Panc1 (cell line): ENCODE results near the gene SMYD5. TPM values are rescaled to one million over a fixed set of nuclear protein-coding genes. Genes with fewer than 3 reads are reported as not detected.

ENCODE experiments used
- ATAC-seq: fragments of 200-7000 bp; cut with Tn5 transposase; 2 replicates; pipeline ENCODE4 v1.9.1; 2020; ENCODE audit warnings: mild to moderate bottlenecking, moderate library complexity
- BruUV-seq: library from RNA; stranded (reverse); fragments of 400-500 nt; replicated peaks from 2 replicates; lab custom pipeline; 2021; lab: Mats Ljungman, UMichigan
- CTCF ChIA-PET: fragments of 300-600 bp; sonication (Branson Sonifier 250); formaldehyde crosslinking; loops from one replicate; lab custom pipeline; 2022; ENCODE audit warnings: antibody characterized with exemption; lab: Charles Lee
- POLR2A ChIA-PET: fragments of 300-600 bp; sonication (Branson Sonifier 250); formaldehyde crosslinking; loops from one replicate; lab custom pipeline; 2022; ENCODE audit warnings: antibody characterized with exemption; lab: Charles Lee
- DNase-seq: peaks from one replicate; pipeline ENCODE4 v3.0.0-alpha.2; 2010; ENCODE audit warnings: low read depth, low spot score
- H3K27ac ChIP-seq: 2 replicates; pipeline ENCODE4 v1.5.1; 2011; ENCODE audit warnings: mild to moderate bottlenecking, low read length, inconsistent platforms
- H3K27me3 ChIP-seq: fragments of 200-500 bp; sonication (Bioruptor generic); 2 replicates; pipeline ENCODE4 v1.6.0; 2014; ENCODE audit warnings: low read length, inconsistent platforms; ENCODE audit not compliant: control insufficient read depth, insufficient read depth
- H3K36me3 ChIP-seq: fragments of 200-500 bp; sonication (Bioruptor generic); 2 replicates; pipeline ENCODE4 v1.5.1; 2014; ENCODE audit warnings: inconsistent platforms, mild to moderate bottlenecking, low read length, moderate library complexity; ENCODE audit not compliant: control insufficient read depth, insufficient read depth
- H3K4me1 ChIP-seq: 2 replicates; pipeline ENCODE4 v1.5.1; 2011; ENCODE audit warnings: inconsistent platforms, mild to moderate bottlenecking, low read length, moderate library complexity; ENCODE audit not compliant: control insufficient read depth, insufficient read depth
- H3K4me3 ChIP-seq, 2 experiments: 2 replicates each; pipeline ENCODE4 v1.5.1; 2011 to 2012; ENCODE audit warnings: low read depth in 2 of 2, low read length in 2 of 2, mild to moderate bottlenecking in 2 of 2, inconsistent platforms in 1 of 2, moderate library complexity in 1 of 2
- H3K9me3 ChIP-seq: fragments of 200-500 bp; sonication (Bioruptor generic); 2 replicates; pipeline ENCODE4 v1.5.1; 2014; ENCODE audit warnings: low read depth, mild to moderate bottlenecking, inconsistent platforms, low read length, moderate library complexity; ENCODE audit not compliant: control insufficient read depth, insufficient read depth
- POLR2AphosphoS5 ChIP-seq: IDR thresholded peaks from 2 replicates; pipeline ENCODE4 v1.6.1; 2012; ENCODE audit warnings: mild to moderate bottlenecking, low read depth, low read length, moderate library complexity
- SIN3A ChIP-seq: IDR thresholded peaks from 2 replicates; pipeline ENCODE4 v1.6.1; 2012; ENCODE audit warnings: low read depth, mild to moderate bottlenecking, low read length, moderate library complexity, borderline replicate concordance; ENCODE audit not compliant: insufficient read depth
- TCF7L2 ChIP-seq: IDR thresholded peaks from 2 replicates; pipeline ENCODE4 v1.6.1; 2011; ENCODE audit warnings: mild to moderate bottlenecking, low read depth, low read length, inconsistent platforms
- in situ Hi-C: cut with HindIII; loops from 2 replicates; pipeline ENCODE4 v1.10.0; 2016; ENCODE audit warnings: low sequenced_read_pairs, low pct_unique_long_range_greater_than_20kb
- intact Hi-C: fragments of 100-400 bp; cut with micrococcal nuclease; formaldehyde crosslinking; loops from one replicate; pipeline ENCODE4 v1.10.0; 2022; ENCODE audit not compliant: unreplicated experiment
- total RNA-seq: library from RNA; stranded (reverse); gene quantifications from one replicate; pipeline ENCODE4 v1.2.1, GENCODE V29; 2021; ENCODE audit not compliant: unreplicated experiment
- TF ChIP-seq, protein P1 (sequence below), 2 experiments: IDR thresholded peaks; 2 replicates each; pipeline ENCODE4 v1.6.1; 2011 to 2012; ENCODE audit warnings: low read depth in 2 of 2, control low read depth in 1 of 2, low read length in 1 of 2, mild to moderate bottlenecking in 1 of 2, moderate library complexity in 1 of 2; ENCODE audit not compliant: insufficient read depth in 1 of 2
- TF ChIP-seq, protein P2 (sequence below): fragments of 450-650 bp; IDR thresholded peaks from 2 replicates; pipeline ENCODE4 v1.5.1; 2017; ENCODE audit warnings: mild to moderate bottlenecking

The SMYD5 gene
- total RNA-seq, 1 experiment from 2014 or later = 37.6 TPM

DNA sequence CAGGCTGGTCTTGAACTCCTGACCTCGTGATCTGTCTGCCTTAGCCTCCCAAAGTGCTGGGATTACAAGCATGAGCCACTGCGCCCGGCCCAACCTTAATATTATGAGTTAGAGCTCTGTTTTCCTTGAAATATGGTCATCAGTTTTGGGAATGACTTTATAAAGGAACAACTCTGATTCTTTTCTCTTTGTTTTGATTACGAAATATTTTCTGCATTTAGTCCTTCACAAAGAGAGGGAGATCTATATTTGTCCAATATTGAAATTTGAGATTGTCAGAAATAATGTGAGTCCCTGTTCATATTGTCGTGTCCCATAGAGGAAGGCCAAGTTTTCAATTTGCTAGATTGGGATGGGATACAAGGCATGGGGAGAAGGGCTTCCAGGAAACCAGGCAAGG is 3.1 kb downstream of the SMYD5 start:
- POLR2A ChIA-PET = no interaction called here

GRCh38 chr2:73217826-73218225 is 3.8 kb downstream of the SMYD5 start:
- TF ChIP-seq TCF7L2 (no peak), POLR2AphosphoS5 (no peak), SIN3A (no peak)
- TF ChIP-seq, protein P1, sequence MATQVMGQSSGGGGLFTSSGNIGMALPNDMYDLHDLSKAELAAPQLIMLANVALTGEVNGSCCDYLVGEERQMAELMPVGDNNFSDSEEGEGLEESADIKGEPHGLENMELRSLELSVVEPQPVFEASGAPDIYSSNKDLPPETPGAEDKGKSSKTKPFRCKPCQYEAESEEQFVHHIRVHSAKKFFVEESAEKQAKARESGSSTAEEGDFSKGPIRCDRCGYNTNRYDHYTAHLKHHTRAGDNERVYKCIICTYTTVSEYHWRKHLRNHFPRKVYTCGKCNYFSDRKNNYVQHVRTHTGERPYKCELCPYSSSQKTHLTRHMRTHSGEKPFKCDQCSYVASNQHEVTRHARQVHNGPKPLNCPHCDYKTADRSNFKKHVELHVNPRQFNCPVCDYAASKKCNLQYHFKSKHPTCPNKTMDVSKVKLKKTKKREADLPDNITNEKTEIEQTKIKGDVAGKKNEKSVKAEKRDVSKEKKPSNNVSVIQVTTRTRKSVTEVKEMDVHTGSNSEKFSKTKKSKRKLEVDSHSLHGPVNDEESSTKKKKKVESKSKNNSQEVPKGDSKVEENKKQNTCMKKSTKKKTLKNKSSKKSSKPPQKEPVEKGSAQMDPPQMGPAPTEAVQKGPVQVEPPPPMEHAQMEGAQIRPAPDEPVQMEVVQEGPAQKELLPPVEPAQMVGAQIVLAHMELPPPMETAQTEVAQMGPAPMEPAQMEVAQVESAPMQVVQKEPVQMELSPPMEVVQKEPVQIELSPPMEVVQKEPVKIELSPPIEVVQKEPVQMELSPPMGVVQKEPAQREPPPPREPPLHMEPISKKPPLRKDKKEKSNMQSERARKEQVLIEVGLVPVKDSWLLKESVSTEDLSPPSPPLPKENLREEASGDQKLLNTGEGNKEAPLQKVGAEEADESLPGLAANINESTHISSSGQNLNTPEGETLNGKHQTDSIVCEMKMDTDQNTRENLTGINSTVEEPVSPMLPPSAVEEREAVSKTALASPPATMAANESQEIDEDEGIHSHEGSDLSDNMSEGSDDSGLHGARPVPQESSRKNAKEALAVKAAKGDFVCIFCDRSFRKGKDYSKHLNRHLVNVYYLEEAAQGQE (IDR thresholded peaks at IDR 0.05; ENCODE audit: insufficient read depth in 1 of 2, low read depth in 2 of 2, low read length in 1 of 2) = no peak
- TF ChIP-seq, protein P2, sequence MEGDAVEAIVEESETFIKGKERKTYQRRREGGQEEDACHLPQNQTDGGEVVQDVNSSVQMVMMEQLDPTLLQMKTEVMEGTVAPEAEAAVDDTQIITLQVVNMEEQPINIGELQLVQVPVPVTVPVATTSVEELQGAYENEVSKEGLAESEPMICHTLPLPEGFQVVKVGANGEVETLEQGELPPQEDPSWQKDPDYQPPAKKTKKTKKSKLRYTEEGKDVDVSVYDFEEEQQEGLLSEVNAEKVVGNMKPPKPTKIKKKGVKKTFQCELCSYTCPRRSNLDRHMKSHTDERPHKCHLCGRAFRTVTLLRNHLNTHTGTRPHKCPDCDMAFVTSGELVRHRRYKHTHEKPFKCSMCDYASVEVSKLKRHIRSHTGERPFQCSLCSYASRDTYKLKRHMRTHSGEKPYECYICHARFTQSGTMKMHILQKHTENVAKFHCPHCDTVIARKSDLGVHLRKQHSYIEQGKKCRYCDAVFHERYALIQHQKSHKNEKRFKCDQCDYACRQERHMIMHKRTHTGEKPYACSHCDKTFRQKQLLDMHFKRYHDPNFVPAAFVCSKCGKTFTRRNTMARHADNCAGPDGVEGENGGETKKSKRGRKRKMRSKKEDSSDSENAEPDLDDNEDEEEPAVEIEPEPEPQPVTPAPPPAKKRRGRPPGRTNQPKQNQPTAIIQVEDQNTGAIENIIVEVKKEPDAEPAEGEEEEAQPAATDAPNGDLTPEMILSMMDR = no peak
- DNase-seq = no peak
- ATAC-seq = no peak
- no peak overlapping the region for H3K27ac ChIP-seq
- H3K4me1 ChIP-seq = peaks cover 2% of the 10 kb centered on the region; the same call in 1 of the 2 replicates
- in situ Hi-C loops = no loop called here
- intact Hi-C loops = no loop called here
- CTCF ChIA-PET = no interaction called here
- no peak overlapping the region for H3K4me3 ChIP-seq
- H3K36me3 ChIP-seq = peaks cover 2% of the 10 kb centered on the region; the same call in 1 of the 2 replicates
- no peaks in the 10 kb centered on the region for H3K9me3 ChIP-seq
- no TSS peak for BruUV-seq
- no peaks in the 10 kb centered on the region for H3K27me3 ChIP-seq
- POLR2A ChIA-PET = no interaction called here

More for the DNA sequence above, 3.1 kb downstream of the SMYD5 start:
- ATAC-seq (no peak), DNase-seq (no peak)
- intact Hi-C loops (no loop called here), in situ Hi-C loops (no loop called here)
- CTCF ChIA-PET = no interaction called here
- Histone ChIP-seq H3K27me3 (no peaks in the 10 kb centered on the region), H3K4me3 (no peak overlapping the region), H3K27ac (no peak overlapping the region), H3K4me1 (peaks cover 6% of the 10 kb centered on the region; the same call in 1 of the 2 replicates), H3K9me3 (no peaks in the 10 kb centered on the region), H3K36me3 (peaks cover 2% of the 10 kb centered on the region; the same call in 1 of the 2 replicates)
- TF ChIP-seq, protein P2 = no peak
- TF ChIP-seq, protein P1 (IDR thresholded peaks at IDR 0.05; ENCODE audit: insufficient read depth in 1 of 2, low read depth in 2 of 2, low read length in 1 of 2) = no peak
- TF ChIP-seq SIN3A (no peak), TCF7L2 (no peak), POLR2AphosphoS5 (no peak)
- BruUV-seq = no TSS peak
